Fibroblast of upper back skin (primary cell): ENCODE measurements around the gene EXT2.

ENCODE experiments used
- DNase-seq: peaks from one replicate; pipeline ENCODE4 v3.0.0-alpha.2; 2013

The EXT2 gene

GRCh38 chr11:44095506-44096359 is at the start of gene EXT2:
EXT2 (plus strand) TSS chr11:44095678; CDS start chr11:44107713, 12,035 bp downstream.
- DNase-seq: peak; percentile 77

- DNase-seq: no peak
Observed at GRCh38 chr11:44046182-44046581, 49.3 kb upstream of the EXT2 start.

- DNase-seq: no peak
Observed at GRCh38 chr11:44047298-44047697, 48.2 kb upstream of the EXT2 start.

- no peak for DNase-seq
Observed at GRCh38 chr11:44047931-44048431, 47.5 kb upstream of the EXT2 start, which contains the start of gene ACCSL. ACCSL (plus strand) TSS chr11:44047981; CDS start chr11:44048037, 56 bp downstream.

GRCh38 chr11:44049832-44050231 is 45.6 kb upstream of the EXT2 start:
- no peak for DNase-seq

GRCh38 chr11:44051171-44051570 is 44.3 kb upstream of the EXT2 start:
- DNase-seq: no peak

- no peak for DNase-seq
Observed at GRCh38 chr11:44057340-44057739, 38.1 kb upstream of the EXT2 start.

- no peak for DNase-seq
Observed at GRCh38 chr11:44058275-44058674, 37.2 kb upstream of the EXT2 start.

- no peak for DNase-seq
Observed at GRCh38 chr11:44065161-44065661, 30.3 kb upstream of the EXT2 start.

- DNase-seq: peak; percentile 91
Observed at GRCh38 chr11:44065841-44066731, 29.4 kb upstream of the EXT2 start, which contains the start of gene ACCS. ACCS (plus strand) TSS chr11:44066270; CDS start chr11:44067628, 1,358 bp downstream.

GRCh38 chr11:44066732-44067141 is 28.7 kb upstream of the EXT2 start:
- peak; percentile 67 for DNase-seq

- DNase-seq: no peak
Observed at GRCh38 chr11:44067266-44067665, 28.2 kb upstream of the EXT2 start.

- no peak for DNase-seq
Observed at GRCh38 chr11:44068180-44068579, 27.3 kb upstream of the EXT2 start.

- no peak for DNase-seq
Observed at GRCh38 chr11:44071157-44071556, 24.3 kb upstream of the EXT2 start.

- no peak for DNase-seq
Observed at GRCh38 chr11:44072757-44073658, 22.5 kb upstream of the EXT2 start.

- DNase-seq: no peak
Observed at GRCh38 chr11:44078794-44079193, 16.7 kb upstream of the EXT2 start.

GRCh38 chr11:44079376-44079775 is 16.1 kb upstream of the EXT2 start:
- DNase-seq: no peak

GRCh38 chr11:44080951-44081350 is 14.5 kb upstream of the EXT2 start:
- DNase-seq: no peak

GRCh38 chr11:44082645-44083044 is 12.8 kb upstream of the EXT2 start:
- no peak for DNase-seq

GRCh38 chr11:44083433-44083832 is 12.0 kb upstream of the EXT2 start:
- DNase-seq: no peak

GRCh38 chr11:44083906-44084305 is 11.6 kb upstream of the EXT2 start:
- DNase-seq: no peak

GRCh38 chr11:44085330-44085729 is 10.1 kb upstream of the EXT2 start:
- no peak for DNase-seq
